ENCODE measurements around the gene ABCG1.

The ABCG1 gene

DNA sequence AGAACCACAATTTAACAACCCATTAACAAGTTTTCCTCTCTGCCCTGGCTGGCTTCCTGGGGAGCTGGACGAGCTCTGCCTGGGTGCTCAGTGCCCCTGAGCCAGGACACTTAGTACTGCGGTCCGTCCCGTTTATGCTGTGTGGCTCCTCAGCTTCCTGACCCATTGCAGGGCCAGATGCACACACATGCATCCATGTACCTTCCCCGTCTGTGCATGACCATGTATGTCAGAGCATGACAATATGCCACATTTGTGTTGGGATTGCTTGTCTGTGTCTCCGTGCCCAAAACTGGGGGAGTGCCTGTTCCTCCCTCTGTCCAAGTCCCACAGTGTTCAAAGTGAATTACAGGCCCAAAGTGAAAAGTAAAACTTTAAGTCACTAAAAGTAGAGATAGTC is 106.0 kb downstream of the ABCG1 start:
- DNase-seq (ENCODE audit: low read depth), result no peak
- no peak overlapping the region for H3K4me3 ChIP-seq (ENCODE audit: low read depth, low read length)
- in situ Hi-C loops (cut with HindIII; ENCODE audit: low sequenced_read_pairs), result no loop called here
- TF ChIP-seq, protein P1, sequence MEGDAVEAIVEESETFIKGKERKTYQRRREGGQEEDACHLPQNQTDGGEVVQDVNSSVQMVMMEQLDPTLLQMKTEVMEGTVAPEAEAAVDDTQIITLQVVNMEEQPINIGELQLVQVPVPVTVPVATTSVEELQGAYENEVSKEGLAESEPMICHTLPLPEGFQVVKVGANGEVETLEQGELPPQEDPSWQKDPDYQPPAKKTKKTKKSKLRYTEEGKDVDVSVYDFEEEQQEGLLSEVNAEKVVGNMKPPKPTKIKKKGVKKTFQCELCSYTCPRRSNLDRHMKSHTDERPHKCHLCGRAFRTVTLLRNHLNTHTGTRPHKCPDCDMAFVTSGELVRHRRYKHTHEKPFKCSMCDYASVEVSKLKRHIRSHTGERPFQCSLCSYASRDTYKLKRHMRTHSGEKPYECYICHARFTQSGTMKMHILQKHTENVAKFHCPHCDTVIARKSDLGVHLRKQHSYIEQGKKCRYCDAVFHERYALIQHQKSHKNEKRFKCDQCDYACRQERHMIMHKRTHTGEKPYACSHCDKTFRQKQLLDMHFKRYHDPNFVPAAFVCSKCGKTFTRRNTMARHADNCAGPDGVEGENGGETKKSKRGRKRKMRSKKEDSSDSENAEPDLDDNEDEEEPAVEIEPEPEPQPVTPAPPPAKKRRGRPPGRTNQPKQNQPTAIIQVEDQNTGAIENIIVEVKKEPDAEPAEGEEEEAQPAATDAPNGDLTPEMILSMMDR (IDR thresholded peaks at IDR 0.05; ENCODE audit: low read depth, low read length, missing control alignments), result no peak

DNA sequence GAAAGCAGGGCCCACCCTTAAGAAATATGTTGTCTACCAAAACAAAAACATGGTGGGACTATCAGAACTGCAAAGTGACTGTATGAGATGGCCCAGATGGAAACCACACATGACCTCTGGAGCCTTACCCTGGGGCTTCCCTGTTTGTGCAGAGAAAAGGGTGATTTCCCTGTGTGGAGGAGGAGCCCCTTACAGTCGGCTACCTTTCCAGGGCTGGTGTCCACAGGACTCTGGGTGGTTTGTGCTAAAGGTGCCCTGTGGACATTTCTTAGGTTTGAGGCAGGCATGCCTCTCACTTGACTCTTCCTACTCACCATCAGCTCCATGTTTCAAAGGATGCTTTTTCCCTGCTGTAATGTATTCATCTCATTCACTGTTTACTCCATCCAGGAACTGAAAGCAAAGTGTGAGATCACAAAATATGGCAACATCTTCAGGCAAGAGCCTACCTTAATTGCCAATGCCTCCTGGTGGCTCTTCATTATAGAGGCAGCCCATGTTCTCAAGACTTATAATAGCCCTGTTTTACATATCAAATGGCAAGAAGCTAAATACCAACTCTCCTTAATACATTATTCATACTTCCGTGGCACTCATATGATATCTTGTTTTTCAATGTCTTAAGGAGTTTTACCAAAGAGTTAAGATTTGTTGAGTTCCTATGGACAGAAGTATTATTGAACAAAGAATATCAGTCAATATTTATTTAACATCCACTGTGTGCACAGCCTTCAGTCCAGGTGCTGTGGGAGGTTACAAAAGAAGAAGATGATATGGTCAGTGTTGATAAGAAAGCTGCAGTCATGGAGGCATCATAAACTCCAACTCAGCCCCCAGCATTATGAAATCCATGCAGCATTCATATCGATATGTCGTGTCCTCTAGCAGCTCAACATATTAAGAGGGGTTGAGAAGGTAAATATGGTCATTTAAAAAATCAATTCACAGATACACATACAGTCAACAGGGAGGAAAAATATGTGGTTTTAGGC is 111.7 kb downstream of the ABCG1 start:
- H3K4me3 ChIP-seq (ENCODE audit: low read depth, low read length), result no peak overlapping the region
- in situ Hi-C loops (cut with HindIII; ENCODE audit: low sequenced_read_pairs), result no loop called here
- TF ChIP-seq, protein P1 (IDR thresholded peaks at IDR 0.05; ENCODE audit: low read depth, low read length, missing control alignments), result no peak
- DNase-seq (ENCODE audit: low read depth), result no peak

DNA sequence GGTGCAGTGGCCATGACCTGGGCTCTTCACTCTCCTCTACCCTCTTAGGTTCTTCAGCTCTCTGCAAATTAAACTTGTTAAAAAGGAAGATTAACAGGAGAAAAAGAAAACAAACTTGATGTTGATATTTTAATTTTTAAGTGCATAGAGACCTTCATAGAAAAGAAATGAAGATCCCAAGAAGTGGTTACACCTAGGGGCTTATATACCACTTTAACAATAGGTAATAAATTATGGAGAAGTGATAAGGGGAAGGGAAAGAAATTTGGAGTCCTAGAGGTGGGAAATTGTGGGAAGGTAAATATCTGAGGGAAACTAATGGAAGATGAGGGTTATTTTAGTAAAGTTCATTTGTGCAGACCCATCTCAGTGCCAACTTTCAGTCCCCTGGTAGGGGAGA is 112.7 kb downstream of the ABCG1 start:
- TF ChIP-seq, protein P1 (IDR thresholded peaks at IDR 0.05; ENCODE audit: low read depth, low read length, missing control alignments), result no peak
- DNase-seq (ENCODE audit: low read depth), result no peak
- no peak overlapping the region for H3K4me3 ChIP-seq (ENCODE audit: low read depth, low read length)
- in situ Hi-C loops (cut with HindIII; ENCODE audit: low sequenced_read_pairs), result no loop called here

DNA sequence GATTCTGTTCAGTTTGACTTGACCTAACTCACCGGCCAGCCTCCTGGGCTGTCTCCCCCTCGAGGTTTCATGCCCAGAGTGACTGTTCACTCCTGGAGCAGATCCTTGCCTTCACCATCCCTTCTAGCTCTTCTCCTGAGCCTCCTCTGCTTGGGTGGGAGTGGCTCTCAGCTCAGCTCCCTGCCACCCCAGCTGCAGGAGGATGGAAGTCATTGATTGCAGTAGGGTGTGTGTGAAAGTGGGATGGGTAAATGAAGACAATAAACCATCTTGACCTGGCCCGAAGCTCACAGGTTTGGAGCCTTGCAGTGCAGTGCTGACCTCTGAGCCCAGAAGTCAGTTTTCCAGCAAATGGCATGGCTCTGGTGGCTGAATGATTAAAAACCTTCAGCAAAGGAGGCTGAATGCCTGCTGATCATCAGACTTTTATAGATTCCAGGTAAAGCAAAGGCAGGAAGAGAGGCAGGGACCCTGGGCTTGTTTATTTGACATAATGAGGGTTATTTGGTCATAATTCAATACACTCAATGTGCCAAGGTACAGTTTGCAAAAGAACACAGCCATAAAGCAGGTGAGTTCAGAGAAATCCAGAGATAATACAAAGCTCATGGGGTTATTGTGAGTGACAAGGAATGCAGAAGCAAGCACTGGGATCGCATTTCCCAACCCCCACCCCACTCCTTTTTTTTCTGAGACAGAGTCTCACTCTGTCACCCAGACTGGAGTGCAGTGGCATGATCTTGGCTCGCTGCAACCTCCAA is 113.8 kb downstream of the ABCG1 start:
- in situ Hi-C loops (cut with HindIII; ENCODE audit: low sequenced_read_pairs), result no loop called here
- no peak for DNase-seq (ENCODE audit: low read depth)
- H3K4me3 ChIP-seq (ENCODE audit: low read depth, low read length), result no peak overlapping the region
- TF ChIP-seq, protein P1 (IDR thresholded peaks at IDR 0.05; ENCODE audit: low read depth, low read length, missing control alignments), result no peak

DNA sequence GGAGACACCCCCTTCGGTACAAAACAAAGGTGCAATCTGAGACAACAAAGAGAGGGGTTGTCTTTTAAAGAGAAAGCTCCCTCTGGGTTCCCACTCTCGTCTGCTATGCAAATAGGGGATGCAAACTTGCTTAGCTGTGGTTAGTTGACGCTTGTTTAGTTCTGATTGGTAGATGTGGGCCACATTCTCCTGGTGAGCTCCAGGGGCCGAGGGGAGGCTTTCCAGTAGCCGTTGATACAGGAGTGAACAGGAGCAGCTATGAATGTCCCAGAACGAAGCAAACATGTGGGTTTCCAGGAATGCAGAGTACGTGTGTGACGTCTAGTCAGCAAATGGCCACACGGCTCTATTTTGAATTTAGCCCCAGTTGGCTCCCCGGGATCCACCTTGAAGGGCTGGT is 117.1 kb downstream of the ABCG1 start:
- no peak for DNase-seq (ENCODE audit: low read depth)
- H3K4me3 ChIP-seq (ENCODE audit: low read depth, low read length), result no peak overlapping the region

DNA sequence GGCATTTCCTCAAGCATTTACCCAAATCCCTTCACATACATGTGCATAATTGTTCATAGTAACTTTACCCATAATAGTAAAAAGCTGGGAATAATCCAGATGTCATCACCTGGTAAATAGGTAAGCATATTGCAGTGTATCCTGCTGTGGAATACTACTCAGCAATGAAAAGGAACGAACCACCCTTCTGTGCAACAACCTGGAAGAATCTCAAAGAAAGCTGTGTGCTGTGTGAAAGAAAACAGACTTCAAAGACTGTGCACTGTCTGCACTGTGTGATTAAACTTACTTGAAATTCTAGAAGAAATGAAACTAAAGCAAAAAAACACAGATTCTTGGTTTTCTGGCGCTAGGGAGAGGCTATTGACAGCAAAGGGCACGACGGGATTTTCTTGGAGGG is 118.3 kb downstream of the ABCG1 start:
- H3K4me3 ChIP-seq (ENCODE audit: low read depth, low read length), result no peak overlapping the region
- in situ Hi-C loops (cut with HindIII; ENCODE audit: low sequenced_read_pairs), result no loop called here

More for the DNA sequence above, 117.1 kb downstream of the ABCG1 start:
- in situ Hi-C loops (cut with HindIII; ENCODE audit: low sequenced_read_pairs), result no loop called here
- TF ChIP-seq, protein P1 (IDR thresholded peaks at IDR 0.05; ENCODE audit: low read depth, low read length, missing control alignments), result no peak

More for the DNA sequence above, 118.3 kb downstream of the ABCG1 start:
- TF ChIP-seq, protein P1 (IDR thresholded peaks at IDR 0.05; ENCODE audit: low read depth, low read length, missing control alignments), result no peak
- no peak for DNase-seq (ENCODE audit: low read depth)
